GM21515 (cell line): Measurements from ENCODE around the gene CD300H.

Experiments used
- ATAC-seq: cut with Tn5 transposase; IDR thresholded peaks from one replicate; pipeline ENCODE4 v1.9.1; 2021; ENCODE audit not compliant: unreplicated experiment

The CD300H gene

DNA sequence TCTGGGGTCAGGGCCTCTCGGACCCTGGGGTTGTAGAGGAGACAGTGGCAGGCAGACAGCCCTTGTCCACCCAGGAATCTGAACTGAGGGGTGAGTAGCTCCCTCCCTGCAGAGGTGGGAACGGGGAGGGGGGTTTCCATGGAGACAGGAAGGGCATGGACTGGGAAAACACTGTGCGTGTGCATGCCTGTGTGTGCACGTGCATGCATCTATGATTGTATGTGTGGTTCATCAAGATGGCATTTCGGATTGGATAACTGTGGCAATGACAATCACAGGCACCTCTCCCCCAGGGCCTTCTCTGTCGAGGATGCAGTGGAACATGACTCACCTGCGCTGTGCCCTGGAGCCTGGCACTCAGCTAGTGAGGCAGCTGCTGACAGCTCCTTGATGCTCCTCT is 15.3 kb downstream of the CD300H start:
- ATAC-seq = no peak

DNA sequence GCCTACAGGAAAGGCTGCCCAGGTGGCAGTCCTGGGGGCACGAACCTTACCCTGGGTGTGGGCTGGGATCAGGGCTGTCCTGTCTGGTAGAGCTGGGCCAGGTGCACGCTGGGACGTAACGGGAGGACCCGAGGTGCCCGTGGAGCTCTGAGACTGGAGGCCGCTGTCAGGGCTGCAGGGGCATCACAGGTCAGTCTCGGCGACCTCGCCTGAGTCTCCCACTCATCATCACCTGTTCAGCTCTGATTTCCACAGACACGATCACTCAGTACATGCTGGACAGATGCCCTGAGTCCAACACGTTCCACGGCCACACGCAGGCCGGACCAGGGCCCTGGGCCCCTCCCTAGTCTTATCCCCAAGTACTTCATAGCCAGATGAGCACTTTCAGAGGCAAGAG is 16.7 kb downstream of the CD300H start:
- ATAC-seq = no peak

DNA sequence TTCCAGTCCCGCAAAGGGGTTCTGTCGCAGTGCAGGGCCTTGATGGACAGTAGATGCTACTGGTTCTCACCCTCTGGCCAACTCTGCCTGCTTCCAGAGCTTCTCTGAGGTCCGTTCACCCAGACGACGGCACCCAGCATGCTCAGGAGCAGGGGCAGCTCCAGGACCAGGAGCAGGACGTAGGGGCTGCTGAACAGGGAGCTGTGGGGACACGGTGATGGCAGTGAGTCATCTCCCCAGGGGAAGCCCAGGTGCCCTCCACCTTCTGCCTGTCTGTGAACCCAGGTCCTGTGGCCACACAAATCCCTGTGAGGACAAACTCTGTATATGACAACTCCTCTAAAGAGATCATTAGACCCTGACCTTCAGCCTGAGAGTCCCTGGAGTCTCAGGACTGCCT is 18.0 kb downstream of the CD300H start:
- no peak for ATAC-seq

DNA sequence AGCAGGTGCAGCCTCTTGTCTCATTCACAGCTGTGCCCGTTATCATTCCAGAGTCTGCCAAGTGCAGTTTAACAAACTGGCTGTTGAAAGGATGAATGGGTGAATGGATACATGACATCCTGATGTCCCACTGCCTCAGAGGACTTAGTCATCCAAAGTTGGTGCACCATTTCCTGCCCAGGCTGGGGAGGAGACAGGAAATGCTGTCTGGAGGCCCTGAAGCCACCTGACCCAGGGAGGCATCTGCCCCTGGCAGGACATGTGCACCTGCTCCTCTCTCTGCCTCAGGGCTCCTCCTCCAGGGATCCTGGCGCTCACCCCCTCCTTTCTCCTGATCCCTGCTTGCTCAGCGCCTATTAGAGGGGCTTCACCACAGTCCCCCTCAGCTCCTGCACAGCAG is 19.6 kb downstream of the CD300H start:
- ATAC-seq = no peak

DNA sequence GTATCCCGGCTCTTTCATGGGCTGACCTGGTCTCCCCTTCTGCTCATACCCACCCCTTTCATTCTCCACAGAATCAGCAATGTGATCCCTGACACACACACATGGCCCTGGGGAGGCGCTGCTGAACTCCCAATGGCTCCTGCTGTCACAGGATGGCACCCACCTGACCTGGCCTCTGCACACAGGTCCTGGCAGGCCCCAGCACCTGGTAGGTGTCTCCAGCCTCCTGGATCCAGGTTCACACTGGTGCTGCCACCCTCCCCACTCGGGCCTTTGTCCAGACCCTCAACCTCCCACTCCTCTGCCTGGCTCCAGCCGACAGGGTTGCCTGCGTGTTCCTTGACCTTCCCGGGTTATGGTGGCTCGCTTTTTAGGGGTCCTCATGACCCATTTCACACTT is 20.0 kb downstream of the CD300H start:
- no peak for ATAC-seq

DNA sequence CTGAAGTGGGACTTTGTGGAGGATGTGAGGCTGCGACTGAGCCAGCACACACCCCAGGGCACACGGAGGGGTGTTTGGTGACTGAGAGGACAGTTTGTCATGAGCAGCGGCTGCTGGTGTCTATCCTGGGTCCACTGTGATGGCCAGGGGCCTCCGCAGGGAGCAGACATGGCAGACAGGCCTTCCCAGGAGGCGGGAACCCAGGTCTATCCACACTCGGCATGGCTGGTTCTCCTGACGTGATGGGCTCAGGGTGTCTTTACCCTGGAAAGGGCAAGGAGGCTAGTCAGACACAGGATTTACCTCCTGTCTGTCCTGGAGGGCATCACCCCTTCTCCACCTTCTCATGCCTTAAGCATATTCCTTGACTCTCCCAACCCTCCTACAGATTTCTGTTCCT is 20.7 kb downstream of the CD300H start:
- no peak for ATAC-seq

DNA sequence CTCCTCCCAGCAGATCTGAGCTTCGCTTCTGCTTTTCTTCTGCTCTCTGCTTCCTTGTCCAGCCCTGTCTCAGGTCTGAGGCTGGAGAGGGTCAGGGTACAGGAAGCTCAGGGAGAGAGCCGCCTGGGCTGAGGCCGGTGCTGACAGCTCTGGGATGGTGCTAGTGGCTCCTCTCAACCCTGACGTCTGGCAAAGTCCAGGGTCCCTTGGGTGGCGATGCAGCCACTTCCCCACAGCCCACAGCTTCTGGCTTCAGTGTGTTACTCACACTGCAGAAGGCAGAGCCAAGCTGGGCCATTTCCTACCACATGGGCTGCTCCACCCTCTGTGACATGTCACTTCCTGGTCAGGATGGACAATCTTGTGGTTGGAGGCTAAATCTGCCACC is 21.5 kb downstream of the CD300H start, which contains the start of gene CD300C:
TSS of gene CD300C (minus strand) at position 273 of the 388 bp plus-strand sequence. CDS start 333 bp downstream, outside the sequence.
- no peak for ATAC-seq

DNA sequence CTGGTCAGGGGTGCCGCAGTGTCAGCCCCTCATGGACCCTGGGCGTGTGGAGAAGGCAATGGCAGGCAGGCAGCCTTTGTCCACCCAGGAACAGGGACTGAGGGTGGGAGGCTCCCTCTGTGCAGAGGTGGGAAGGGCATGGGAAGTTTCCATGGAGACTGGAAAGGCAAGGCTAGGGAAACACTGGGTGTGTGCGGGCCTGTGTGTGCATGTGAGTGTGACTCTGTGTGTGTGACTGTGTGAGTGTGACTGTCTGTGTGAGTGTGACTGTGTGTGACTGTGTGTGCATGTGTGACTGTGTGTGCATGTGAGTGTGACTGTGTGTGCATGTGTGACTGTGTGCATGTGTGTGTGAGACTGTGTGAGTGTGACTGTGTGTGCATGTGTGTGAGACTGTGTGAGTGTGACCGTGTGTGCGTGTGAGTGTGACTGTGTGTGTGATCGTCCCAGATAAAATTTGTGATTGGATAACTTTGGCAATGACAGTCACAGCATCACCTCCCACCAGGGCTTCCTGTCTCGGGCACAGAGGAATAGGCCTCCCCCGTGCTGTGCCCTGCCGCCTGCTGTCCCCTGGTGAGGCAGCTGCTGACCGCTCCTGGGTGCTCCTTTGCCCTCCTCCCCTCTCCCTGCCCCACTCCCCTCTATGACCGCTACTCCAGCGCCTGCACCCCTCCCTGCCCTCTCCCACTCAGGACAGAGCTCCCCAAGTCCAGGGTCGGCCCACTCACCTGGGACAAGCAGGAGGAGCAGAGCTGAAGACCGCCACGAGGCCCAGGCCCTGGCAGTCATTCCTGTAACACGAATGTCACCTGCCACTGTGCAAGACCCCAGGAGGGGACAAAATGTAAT is 22.1 kb downstream of the CD300H start:
- ATAC-seq = no peak

DNA sequence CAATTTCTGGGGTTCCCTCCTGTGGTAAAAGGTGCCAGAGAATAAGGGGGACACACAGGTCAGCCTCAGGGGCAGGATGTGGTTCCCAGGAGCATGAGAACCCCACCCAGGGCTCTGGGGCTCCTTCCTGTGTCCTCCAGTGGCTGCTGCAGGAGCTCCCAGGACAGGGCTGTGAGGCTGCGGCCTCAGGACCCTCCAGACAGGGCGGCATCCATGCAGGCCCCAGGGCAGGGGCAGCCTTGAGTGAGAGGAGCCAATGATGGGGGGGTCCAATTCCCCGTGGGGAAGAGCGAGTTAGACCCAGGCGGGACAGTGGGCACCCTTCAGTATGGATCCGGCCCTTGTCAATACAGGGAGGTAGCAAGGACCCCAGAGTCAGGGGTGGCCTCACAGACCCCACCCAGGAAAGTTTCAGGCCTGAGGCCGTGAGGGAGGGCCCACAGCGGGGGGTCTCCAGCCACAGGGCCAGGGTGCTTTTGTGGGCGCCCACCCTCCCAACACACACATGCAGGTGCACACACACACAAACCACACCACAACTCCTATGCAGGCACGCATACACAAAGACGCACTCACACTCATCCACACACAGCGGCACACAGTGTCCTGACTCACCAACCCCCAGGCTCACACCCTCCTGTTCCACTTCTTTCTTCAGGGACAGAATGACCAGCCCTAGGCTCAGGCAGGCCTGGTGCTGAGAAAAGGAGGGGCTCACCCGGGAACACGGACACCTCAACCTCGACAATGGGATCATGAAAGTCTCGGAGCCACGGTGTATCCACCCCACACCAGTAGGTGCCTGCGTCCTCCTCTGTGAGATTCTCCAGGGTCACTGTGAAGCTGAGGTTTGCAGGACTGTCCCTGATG is 23.2 kb downstream of the CD300H start:
- no peak for ATAC-seq

DNA sequence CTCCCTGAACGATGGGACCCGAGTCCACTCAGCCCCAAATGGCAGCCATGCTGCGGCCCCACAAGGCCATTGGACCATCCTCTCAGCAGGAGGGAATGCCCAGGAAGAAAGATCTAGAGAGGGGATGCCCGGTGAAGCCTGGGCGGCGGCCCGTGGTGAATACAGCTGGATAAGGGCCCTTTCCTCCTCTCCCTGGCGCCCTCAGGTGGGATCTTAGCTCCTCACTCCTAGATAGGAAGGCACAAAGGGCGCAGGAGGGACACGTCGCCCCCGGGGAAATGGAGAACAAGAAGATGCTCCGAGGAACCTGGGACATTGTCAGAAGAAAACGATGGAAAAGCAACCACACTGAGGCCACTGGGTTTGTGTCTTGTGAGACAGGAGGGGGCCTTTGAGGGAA is 23.9 kb downstream of the CD300H start:
- no peak for ATAC-seq

DNA sequence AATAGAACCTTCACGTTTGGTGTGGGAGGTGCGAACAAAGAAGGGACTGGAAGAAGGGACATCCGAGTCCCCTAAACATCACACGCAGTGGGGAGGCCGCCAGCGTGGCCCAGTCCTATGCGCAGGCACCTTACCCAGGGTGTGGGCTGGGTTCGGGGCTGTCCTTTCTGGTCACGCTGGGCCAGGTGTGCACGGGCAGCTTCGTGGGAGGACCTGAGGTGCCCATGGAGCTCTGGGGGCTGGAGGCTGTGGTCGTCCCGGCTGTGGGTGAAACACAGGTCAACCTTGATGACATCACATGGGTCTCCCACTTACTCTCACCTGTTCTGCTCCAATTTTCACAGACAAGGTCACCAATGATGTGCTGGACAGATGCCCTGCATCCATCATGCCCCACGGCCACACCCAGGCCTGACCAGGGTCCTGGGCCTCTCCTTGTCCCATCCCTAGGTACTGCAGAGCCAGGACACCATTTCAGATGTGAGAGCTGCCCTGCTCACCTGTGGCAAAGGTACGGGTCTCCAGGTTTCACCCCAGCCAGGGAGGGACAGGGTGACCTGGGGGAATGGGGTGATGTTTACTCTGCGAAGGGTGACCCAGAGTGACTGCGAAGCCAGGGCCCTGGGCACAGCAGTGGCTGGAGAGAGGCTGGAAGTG is 24.5 kb downstream of the CD300H start:
- ATAC-seq = no peak

DNA sequence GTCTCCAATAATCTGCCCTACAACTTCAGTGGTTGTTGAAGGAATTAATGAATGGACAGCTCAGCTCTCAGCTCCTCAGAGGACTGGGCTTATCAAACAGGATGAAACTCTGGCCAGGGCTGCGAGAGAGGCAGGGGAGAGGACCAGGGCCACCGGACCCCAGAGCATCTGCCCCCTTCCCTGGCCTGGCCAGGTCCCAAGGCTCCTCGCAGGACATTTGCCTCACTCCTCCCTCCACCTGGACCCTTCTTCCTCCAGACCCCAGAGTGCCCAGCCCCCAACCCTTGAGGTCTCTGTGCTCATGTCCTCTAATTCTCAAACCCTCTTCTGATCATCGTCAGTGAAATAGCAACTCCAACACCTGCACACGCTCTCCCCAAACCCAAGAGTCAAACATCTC is 25.1 kb downstream of the CD300H start:
- ATAC-seq = no peak

DNA sequence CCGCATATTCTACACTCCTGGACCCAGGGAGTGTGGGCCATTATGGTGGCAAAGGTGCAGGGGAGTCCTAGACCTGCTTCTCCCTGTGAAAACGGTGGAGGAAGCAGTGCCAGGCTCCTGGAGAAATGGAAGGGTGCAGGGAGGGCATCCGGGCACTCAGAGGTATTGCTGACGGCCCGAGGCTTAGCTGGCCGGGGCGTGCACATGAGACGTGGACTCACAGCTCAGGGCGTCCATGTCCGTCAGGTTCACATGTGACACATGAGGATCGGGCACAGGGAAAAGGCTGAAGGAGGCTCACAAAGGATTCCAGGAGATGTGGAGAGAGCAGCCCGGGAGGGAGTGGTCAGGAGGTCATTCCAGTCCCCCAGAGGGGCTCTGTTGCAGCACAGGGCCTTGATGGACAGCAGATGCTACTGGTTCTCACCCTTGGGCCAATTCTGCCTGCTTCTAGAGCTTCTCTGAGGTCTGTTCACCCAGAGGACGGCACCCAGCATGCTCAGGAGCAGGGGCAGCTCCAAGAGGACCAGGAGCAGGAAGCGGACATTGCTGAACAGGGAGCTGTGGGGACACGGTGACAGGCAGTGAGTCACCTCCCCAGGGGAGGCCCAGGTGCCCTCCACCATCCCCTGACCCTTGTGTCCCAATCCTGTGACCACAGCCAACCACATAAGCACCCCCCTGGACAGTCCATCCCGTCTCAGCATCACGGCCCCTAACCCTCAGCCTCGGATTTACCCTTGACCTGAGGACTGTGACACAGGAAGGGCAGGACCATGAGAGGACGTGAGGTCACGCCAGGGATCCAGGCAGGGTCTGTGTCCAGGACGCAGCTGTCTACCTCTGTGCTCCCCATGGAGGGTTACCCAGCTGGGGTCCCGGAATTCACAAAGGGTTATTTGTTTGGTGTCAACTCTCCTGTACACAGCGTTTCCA is 25.9 kb downstream of the CD300H start:
- ATAC-seq = no peak

DNA sequence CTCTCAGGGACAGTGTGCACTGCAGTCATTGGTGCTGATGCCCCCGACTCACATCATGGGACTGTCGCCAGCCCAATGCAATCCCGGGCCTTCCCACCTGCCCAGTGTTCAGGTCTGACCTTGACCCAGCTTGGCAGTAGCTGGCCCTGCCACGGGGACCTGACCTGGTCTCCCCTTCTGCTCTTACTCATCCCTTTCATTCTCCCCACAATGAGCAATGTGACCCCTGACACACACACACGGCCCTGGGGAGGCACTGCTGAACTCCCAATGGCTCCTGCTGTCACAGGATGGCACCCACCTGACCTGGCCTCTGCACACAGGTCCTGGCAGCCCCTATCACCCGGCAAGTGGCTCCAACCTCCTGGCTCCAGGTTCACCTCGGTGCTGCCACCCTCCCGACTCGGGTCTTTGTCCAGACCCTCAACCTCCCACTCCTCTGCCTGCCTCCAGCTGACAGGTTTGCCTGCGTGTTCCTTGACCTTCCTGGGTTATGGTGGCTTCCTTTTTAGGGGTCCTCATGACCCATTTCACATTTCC is 28.0 kb downstream of the CD300H start:
- ATAC-seq = no peak

DNA sequence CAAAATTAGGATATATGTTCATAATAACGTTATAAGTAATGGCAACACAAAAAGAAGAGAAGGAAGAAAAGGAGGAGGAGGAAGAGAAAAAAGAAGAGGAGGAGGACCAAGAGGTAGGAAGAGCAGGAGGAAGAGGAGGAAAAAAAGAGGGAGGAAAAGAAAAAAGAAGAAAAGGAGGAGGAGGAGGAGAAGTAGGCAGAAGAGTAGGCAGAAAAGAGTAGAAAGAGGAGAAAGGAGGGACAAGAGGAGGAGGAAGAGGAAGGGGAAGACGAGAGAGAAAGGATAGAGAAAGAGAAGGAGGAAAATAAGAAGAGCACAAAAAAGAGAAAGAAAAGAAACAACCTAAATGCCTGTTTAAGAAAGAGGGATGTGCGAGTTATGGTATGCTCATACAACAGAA is 30.4 kb downstream of the CD300H start:
- ATAC-seq = no peak

DNA sequence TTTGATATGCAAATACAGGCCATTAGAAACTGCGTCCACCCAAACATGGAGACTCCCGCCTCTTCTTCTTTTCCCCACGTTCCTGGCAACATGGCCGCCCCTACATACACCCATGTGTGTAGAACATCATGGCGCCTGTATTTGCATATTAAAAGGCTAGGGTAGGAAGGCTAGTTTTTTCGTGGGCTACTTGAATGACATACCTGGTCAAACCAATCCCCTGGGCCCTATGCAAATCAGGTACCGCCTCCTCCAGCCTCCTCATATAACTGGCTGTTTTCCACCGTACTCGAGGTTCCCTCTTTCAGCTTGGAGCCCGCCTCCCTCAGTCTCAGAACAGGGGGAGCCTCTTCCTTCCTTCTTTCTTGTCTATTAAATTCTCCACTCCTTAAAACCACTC is 35.2 kb downstream of the CD300H start:
- ATAC-seq = no peak

DNA sequence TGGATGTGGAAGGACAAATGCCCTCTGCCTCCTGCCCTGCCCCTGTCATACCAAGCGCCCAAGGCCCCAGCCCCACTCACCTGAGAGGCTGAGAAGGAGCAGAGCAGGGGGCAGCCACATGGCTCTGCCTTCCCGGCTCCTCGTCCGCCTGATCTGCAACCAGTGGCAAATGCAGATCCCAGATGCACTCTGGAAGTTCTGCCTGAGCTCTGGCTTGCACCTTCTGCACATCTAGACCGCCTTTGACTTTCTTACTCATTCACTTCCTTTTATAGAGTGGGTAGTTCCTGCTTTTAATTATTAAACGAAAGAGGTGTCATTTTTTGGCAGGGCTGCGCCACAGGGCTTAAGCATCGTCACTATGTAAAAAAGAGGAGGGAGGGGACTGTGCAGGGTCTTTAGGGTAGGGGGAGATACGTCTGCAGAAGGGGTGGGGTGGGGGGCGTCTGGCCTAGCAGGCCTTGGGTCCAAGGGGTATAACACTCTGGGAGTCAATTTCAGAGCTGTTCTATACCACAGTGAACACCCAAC is 36.0 kb downstream of the CD300H start, which contains the start of gene CD300LB:
TSS of gene CD300LB (minus strand) at position 245 of the 531 bp plus-strand sequence. CDS start at position 120, 125 bp downstream.
- no peak for ATAC-seq

DNA sequence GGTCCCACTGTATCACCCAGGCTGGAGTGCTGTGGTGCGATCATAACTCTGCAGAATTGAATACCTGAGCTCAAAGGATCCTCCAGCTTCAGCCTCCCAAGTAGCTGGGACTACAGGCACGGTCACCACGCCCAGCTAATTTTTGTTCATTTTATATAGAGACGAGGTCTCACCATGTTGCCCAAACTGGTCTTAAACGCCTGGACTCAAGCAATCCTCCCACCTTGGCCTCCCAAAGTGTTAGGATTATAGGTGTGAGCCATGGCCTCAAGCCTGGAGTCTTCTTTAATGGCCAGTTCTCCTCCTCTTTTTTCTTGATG is 36.5 kb downstream of the CD300H start:
- ATAC-seq = no peak

DNA sequence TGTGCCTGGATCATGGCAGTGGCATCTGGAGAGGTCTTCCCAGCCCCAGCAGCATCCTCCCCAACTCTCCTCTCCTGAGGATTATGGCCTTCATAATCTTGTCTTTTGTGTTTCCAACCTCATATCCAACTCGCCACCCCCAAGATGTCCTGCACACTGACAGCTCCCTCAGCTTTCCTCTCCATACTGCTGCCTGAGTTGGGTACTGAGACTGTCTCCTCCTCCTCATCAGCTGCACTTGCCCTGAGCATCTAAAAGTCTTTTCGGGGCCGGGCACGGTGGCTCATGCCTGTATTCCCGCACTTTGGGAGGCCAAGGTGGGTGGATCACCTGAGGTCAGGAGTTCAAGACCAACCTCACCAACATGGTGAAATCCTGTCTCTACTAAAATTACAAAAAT is 38.1 kb downstream of the CD300H start:
- no peak for ATAC-seq
